Activated CD4-positive, CD25-positive, alpha-beta regulatory T cell treated with anti-CD3 and anti-CD28 coated beads, Interleukin-2, amount 50 U/mL, for 16 hours (primary cell): ENCODE data around the gene SLC2A1.

Source experiments
- DNase-seq: peaks from one replicate; pipeline ENCODE4 v3.0.0-alpha.2; 2020; ENCODE audit warnings: low read depth, low spot score

Gene SLC2A1

GRCh38 chr1:42942444-42942843 is 16.2 kb downstream of the SLC2A1 start:
- DNase-seq = no peak

- DNase-seq = no peak
Observed at GRCh38 chr1:42941640-42942330, 16.9 kb downstream of the SLC2A1 start.

GRCh38 chr1:42940851-42941639 is 17.6 kb downstream of the SLC2A1 start:
- DNase-seq = no peak

GRCh38 chr1:42938645-42939615 is 19.7 kb downstream of the SLC2A1 start:
- DNase-seq = no peak

- no peak for DNase-seq
Observed at GRCh38 chr1:42937836-42938644, 20.6 kb downstream of the SLC2A1 start.

GRCh38 chr1:42937141-42937696 is 21.4 kb downstream of the SLC2A1 start:
- DNase-seq = no peak

GRCh38 chr1:42936309-42937078 is 22.2 kb downstream of the SLC2A1 start:
- no peak for DNase-seq

- no peak for DNase-seq
Observed at GRCh38 chr1:42935971-42936308, 22.7 kb downstream of the SLC2A1 start.

- DNase-seq = no peak
Observed at GRCh38 chr1:42935313-42935895, 23.3 kb downstream of the SLC2A1 start.

- no peak for DNase-seq
Observed at GRCh38 chr1:42934541-42935312, 23.9 kb downstream of the SLC2A1 start.

GRCh38 chr1:42933610-42934491 is 24.8 kb downstream of the SLC2A1 start:
- DNase-seq = no peak

GRCh38 chr1:42933060-42933586 is 25.5 kb downstream of the SLC2A1 start:
- no peak for DNase-seq

GRCh38 chr1:42932442-42932941 is 26.2 kb downstream of the SLC2A1 start:
- no peak for DNase-seq

GRCh38 chr1:42931911-42932422 is 26.7 kb downstream of the SLC2A1 start:
- DNase-seq = peak; percentile 47

GRCh38 chr1:42931108-42931539 is 27.5 kb downstream of the SLC2A1 start:
- DNase-seq = no peak

GRCh38 chr1:42930178-42931107 is 28.2 kb downstream of the SLC2A1 start:
- DNase-seq = no peak
